HG03342 (cell line): Measurements from ENCODE around the gene ZNF239.
"Not testable (repeated sequence)": the region's sequence is repeated elsewhere in the genome, so short reads cannot be mapped to it uniquely, and the experiment has no call there.

ENCODE experiments used
- ATAC-seq: cut with Tn5 transposase; IDR thresholded peaks from one replicate; pipeline ENCODE4 v1.9.1; 2021; ENCODE audit warnings: mild to moderate bottlenecking, moderate library complexity; ENCODE audit not compliant: unreplicated experiment

Gene ZNF239

DNA sequence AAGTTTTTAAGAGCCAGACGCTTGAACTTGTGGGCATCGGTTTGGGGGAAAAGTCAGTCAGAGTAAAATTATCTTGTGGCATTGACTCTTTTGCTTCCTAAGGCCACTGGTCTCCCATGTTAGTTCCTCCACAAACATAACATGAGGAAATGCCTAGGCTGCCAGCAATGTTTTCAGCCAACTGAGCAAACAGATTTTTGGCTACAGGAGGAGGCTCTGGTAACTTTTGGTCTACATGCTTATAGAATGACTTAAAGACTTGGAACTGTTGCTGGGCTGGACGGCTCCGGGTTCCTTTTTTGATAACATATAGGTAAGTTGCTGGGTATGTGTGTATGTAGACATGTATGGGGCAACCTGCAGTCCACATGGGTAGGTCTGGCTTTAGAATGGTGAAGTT lies 9.6 kb upstream of the ZNF239 start:
- ATAC-seq = no peak

DNA sequence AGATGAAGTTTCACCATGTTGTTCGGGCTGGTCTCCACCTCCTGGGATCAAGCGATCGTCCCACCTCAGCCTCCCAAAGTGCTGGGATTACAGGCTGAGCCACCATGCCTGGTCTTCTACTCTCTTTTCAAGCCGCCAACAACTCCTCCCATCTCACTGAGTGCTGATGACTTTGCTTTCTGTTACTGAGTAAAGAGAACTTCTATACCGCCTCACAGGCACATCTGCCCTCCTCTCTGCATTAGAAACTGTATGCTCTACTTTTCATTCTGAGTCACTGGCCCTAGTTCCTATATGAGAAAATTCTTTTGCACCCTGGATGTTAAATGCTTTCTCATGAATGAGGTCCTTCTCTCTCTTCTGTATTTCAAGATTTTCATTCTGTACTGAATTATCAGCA lies 2.2 kb upstream of the ZNF239 start:
- no peak for ATAC-seq

DNA sequence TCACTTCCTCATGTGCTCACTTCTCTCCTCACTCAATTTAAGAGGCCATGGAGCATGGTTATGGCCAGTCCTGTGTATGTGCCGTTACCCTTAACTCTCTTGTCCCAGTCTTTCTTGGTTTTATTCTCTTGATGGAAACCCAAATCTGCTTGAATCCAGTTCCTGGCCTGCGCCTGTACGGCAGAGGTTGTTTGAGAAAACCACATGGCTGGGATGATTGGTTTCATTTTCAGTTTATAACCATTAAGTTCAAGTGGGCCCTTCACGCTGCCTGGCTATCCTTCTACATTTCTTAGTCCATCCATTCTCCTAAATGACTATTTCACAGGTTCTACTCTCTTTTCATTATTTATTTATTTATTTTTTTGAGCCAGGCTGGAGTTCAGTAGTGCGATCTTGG lies 1.6 kb upstream of the ZNF239 start:
- ATAC-seq = no peak

DNA sequence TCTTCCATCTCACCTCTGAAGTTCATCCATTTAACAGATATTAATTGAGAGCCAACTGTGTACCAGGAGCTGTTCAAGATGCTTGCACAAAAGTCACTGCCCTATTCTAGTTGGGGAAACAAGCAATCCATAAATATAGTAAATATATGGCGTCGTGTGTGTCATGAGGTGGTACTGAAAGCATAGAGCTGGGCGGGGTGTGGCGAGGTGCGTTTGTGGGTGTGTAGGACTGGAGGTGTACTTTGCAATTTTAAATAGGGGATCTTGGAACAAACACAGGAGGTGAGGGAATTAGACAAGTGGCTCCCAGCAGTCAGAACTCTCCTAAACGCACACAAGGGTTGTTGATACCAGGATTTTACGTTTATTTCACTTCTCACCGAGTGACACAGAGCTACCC lies 490 bp upstream of the ZNF239 start:
- ATAC-seq = no peak

DNA sequence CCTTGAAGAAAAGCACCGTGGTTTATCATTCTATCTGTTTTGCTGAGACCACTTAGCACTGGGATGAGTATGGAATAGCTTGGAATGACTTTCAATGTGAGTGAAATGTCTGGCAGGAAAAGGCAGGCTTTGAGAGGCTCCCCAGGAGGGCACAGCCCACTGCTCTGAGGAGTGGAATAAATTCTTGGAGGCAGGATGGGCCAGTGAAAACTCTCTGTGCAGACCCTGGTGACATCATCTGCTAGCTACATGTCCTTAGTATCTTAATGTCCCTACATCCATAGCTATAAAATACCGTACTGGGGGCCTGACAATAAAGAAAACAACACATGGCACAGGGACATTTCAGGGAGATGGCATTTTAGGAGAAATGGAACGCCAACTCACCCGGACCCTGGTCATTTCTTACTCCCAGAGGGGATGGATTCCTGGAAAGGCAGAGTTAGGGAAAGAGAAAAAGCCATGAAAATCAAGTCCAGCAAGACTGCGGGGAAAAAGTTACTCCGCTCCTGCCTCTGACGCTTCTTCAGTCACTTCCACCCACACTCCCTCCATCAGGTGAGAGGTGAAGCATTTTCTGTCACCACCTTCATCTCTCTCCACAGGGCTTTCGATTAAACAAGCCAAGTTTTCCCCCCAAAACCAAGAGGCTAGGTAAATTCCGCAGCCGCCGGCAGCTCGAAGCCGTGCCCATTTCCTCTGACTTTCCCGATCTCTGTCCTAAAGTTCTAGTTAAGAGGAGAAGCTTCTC lies 991 bp downstream of the ZNF239 start:
- ATAC-seq = no peak

DNA sequence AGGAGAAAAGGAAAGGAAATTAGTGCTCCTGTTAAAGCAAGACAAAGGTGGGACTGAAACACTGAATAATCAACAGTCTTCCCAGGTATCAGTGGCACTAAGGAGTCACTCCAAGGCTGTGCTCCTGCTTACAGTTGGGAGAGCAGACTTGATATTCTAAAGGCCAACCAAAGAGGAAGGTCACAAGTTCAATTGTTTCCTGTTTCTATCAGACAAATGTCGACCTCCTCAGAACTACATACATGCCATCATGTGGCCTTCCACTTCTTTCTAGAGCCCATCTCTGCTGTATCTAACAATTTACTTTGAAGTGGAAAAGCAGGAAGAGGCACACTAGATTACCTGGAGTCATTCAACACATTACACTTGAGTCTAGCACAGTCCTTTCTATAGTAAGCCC lies 3.4 kb downstream of the ZNF239 start:
- no peak for ATAC-seq

DNA sequence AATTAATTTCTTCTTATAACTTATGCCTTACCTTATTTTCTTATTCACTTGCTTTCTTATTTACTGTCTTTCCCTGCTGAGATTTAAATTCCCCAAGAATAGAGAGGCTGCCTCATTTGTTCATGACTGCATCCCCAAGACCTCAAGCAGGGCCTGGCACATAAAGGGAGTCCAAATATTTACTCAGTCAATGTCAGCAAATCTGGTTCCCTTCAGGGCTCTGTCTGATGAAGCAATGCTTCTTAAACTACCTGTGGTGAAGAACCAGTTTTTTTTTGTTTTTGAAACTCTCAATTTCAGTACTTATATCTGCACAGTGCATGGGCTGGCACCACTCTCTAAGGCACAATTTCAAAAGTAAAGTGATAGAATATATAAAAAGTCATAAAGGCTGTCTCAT lies 4.7 kb downstream of the ZNF239 start:
- ATAC-seq = no peak

DNA sequence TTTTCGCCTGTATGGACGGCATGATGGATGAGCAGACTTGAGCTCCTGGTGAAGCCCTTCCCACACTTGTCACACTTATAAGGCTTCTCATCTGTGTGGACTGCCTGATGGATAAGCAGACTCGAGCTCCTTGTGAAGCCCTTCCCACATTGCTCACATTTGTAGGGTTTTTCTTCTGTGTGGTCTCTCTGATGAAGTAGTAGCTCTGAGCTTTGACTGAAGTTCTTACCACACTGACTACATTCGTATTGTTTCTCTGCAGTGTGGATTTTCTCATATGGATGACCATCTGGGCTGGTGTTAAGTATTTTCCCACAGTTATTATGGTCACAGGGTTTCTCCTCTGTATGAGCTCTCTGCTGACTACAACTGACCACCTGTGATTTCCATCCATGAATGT lies 17.2 kb downstream of the ZNF239 start:
- no peak for ATAC-seq

DNA sequence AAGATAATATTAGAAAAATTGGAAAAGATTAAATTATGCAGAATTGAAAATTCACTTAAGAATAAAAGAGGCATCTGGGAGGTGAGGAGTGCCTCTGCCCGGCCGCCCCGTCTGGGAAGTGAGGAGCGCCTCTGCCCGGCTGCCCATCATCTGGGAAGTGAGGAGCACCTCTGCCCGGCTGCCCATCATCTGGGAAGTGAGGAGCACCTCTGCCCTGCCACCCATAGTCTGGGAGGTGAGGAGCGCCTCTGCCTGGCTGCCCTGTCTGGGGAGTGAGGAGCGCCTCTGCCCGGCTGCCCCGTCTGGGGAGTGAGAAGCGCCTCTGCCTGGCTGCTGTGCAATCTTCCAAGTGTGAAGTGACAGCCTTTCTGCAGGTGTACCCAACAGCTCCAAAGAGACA lies 30.7 kb downstream of the ZNF239 start:
- ATAC-seq = not testable (repeated sequence)

DNA sequence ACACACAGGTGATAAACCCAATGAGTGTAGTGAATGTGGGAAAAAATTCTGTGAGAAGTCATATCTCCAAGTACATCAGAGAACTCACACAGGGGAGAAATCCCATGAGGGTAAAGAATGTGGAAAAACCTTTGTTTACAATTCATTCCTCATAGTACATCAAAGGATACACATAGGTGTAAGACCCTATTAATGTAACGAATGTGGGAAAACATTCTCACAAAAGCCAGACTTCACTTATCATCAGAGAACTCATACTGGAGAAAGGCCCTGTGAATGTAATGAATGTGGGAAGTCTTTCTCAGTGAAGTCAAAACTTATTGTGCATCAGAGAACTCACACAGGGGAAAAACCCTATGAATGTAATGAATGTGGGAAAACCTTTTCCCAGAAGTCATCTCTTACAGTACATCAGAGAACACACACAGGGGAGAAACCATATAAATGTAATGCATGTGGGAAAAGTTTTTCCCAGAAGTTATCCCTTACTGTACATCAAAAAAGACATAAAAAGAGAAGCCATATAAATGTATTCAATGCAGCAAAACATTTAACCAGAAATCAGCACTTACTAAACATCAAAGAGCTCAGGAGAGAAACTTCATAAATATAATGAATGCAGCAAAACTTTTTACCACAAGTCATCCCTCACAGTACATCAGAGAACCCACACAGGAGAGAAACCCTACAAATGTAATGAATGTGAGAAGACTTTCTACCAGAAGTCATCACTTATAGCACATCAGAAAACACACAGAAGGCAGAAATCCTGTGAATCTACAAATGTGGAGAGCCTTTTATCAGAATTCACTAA lies 49.8 kb downstream of the ZNF239 start:
- ATAC-seq = no peak
